Esophagus muscularis mucosa (tissue), 4 donors: ENCODE data around the gene AGPS. TPM values are rescaled to one million over a fixed set of nuclear protein-coding genes. Genes with fewer than 3 reads are reported as not detected.

Experiments
- DNase-seq: peaks from one replicate; pipeline ENCODE4 v3.0.0-alpha.2; 2017; ENCODE audit errors: extremely low spot score
- H3K27ac ChIP-seq, 4 donors: fragments of 200-600 bp; sonication (generic); replicated peaks in 1 of 4; 1 replicate in 3 of 4; 2 replicates in 1 of 4; pipeline ENCODE4 v1.5.1; 2016 to 2019; ENCODE audit warnings: mild to moderate bottlenecking in 1 of 4
- H3K27me3 ChIP-seq, 4 donors: fragments of 200-600 bp; sonication (generic); one replicate each; pipeline versions ENCODE4 v1.5.1 to v1.6.0; 2016 to 2019
- H3K36me3 ChIP-seq, 4 donors: fragments of 200-600 bp; sonication (generic); one replicate each; pipeline ENCODE4 v1.5.1; 2016 to 2019
- H3K4me1 ChIP-seq, 4 donors: fragments of 200-600 bp; sonication (generic); one replicate each; pipeline ENCODE4 v1.5.1; 2016 to 2019
- H3K4me3 ChIP-seq, 4 donors: fragments of 200-600 bp; sonication (generic); 1 replicate in 2 of 4; 2 replicates in 2 of 4; pipeline ENCODE4 v1.5.1; 2016 to 2019; ENCODE audit warnings: mild to moderate bottlenecking in 4 of 4, moderate library complexity in 1 of 4
- H3K9me3 ChIP-seq, 4 donors: fragments of 200-600 bp; sonication (generic); 1 replicate in 3 of 4; 2 replicates in 1 of 4; pipeline ENCODE4 v1.5.1; 2016 to 2019
- CTCF ChIP-seq, 3 experiments: fragments of 200-600 bp in 2 of 3; fragments of 450-650 bp in 1 of 3; sonication (generic) in 2 of 3; IDR thresholded peaks; one replicate each; pipeline ENCODE4 v1.5.1; 2017 to 2019; ENCODE audit warnings: antibody characterized with exemption in 3 of 3, mild to moderate bottlenecking in 2 of 3, moderate library complexity in 1 of 3
- EP300 ChIP-seq: sonication (generic); formaldehyde crosslinking; IDR thresholded peaks from one replicate; pipeline ENCODE4 v1.6.1; 2017; ENCODE audit warnings: antibody characterized with exemption
- POLR2A ChIP-seq: fragments of 450-650 bp; IDR thresholded peaks from one replicate; pipeline ENCODE4 v1.6.1; 2017; ENCODE audit warnings: antibody characterized with exemption, moderate library complexity, mild to moderate bottlenecking, low read depth
- POLR2AphosphoS5 ChIP-seq, 2 donors: sonication (generic); formaldehyde crosslinking; IDR thresholded peaks; one replicate each; pipeline ENCODE4 v1.6.1; 2017; ENCODE audit warnings: antibody characterized with exemption in 2 of 2
- WGBS: methylation state at CpG from one replicate; pipeline ENCODE4 v1.1.5; 2018; 5-methylcytosine and 5-hydroxymethylcytosine counted together
- intact Hi-C: fragments of 100-400 bp; cut with DNase I; formaldehyde crosslinking; loops from one replicate; pipeline ENCODE4 v1.15.1; 2023
- small RNA-seq, 3 donors: library from RNA; depleted of rRNA; stranded (forward); fragments of <200 nt; gene quantifications; one replicate each; pipeline ENCODE3, GENCODE V24; 2016
- total RNA-seq, 4 donors: library from RNA; depleted of rRNA; stranded (reverse); fragments of >200 nt; gene quantifications; one replicate each; pipeline versions ENCODE4 v1.1.0 to v1.2.1, GENCODE V29; 2016

Gene AGPS
- total RNA-seq, 4 donors from 2014 or later = 26.3 to 46.1 (median 37.0) TPM

GRCh38 chr2:177588671-177589070 is 196.1 kb downstream of the AGPS start:
- WGBS = 61% methylated on average over 3 of the region's 3 CpGs
- Histone ChIP-seq H3K27me3 (no peaks in the 10 kb centered on the region), H3K36me3 (no peaks in the 10 kb centered on the region), H3K4me1 (no peaks in the 10 kb centered on the region), H3K4me3 (no peak overlapping the region), H3K9me3 (no peaks in the 10 kb centered on the region), H3K27ac (no peak overlapping the region)
- intact Hi-C loops = no loop called here
- no peak for DNase-seq
- no peak for TF ChIP-seq POLR2AphosphoS5 (IDR thresholded peaks at IDR 0.05)
- TF ChIP-seq EP300 = no peak
- no peak for TF ChIP-seq POLR2A
- no peak for TF ChIP-seq CTCF (IDR thresholded peaks at IDR 0.05)

- no peak for TF ChIP-seq POLR2AphosphoS5 (IDR thresholded peaks at IDR 0.05)
- no peak for TF ChIP-seq POLR2A
- no peak for TF ChIP-seq CTCF (IDR thresholded peaks at IDR 0.05)
- TF ChIP-seq EP300 = no peak
- H3K4me1 ChIP-seq = no peaks in the 10 kb centered on the region
- 75% methylated on average over 1 of the region's 1 CpG for WGBS
- no peaks in the 10 kb centered on the region for H3K27me3 ChIP-seq
- intact Hi-C loops = no loop called here
- no peaks in the 10 kb centered on the region for H3K9me3 ChIP-seq
- DNase-seq = no peak
- no peaks in the 10 kb centered on the region for H3K36me3 ChIP-seq
- H3K27ac ChIP-seq = no peak overlapping the region
- no peak overlapping the region for H3K4me3 ChIP-seq
Measured at GRCh38 chr2:177589186-177589585, 196.6 kb downstream of the AGPS start.

GRCh38 chr2:177592397-177592796 is 199.8 kb downstream of the AGPS start:
- 100% methylated on average over 2 of the region's 2 CpGs for WGBS
- no peak overlapping the region for H3K27ac ChIP-seq
- H3K4me1 ChIP-seq = peaks cover 0 to under 1% (median 0%) of the 10 kb centered on the region in 4 donors
- intact Hi-C loops = no loop called here
- no peak overlapping the region for H3K4me3 ChIP-seq
- no peak for DNase-seq
- no peaks in the 10 kb centered on the region for H3K9me3 ChIP-seq
- no peaks in the 10 kb centered on the region for H3K36me3 ChIP-seq
- no peaks in the 10 kb centered on the region for H3K27me3 ChIP-seq
- TF ChIP-seq POLR2A = no peak
- TF ChIP-seq CTCF (IDR thresholded peaks at IDR 0.05) = no peak
- no peak for TF ChIP-seq EP300
- TF ChIP-seq POLR2AphosphoS5 (IDR thresholded peaks at IDR 0.05) = no peak

GRCh38 chr2:177592945-177593344 is 200.4 kb downstream of the AGPS start:
- DNase-seq = no peak
- Histone ChIP-seq H3K4me1 (peaks cover 4 to 6% (median 5%) of the 10 kb centered on the region in 4 donors), H3K36me3 (no peaks in the 10 kb centered on the region), H3K27me3 (no peaks in the 10 kb centered on the region), H3K9me3 (no peaks in the 10 kb centered on the region), H3K27ac (no peak overlapping the region), H3K4me3 (no peak overlapping the region)
- intact Hi-C loops = no loop called here
- TF ChIP-seq CTCF (IDR thresholded peaks at IDR 0.05) (no peak), EP300 (no peak), POLR2AphosphoS5 (IDR thresholded peaks at IDR 0.05) (no peak), POLR2A (no peak)

GRCh38 chr2:177593402-177593801 is 200.8 kb downstream of the AGPS start:
- Histone ChIP-seq H3K4me3 (no peak overlapping the region), H3K27ac (no peak overlapping the region), H3K27me3 (no peaks in the 10 kb centered on the region), H3K4me1 (peaks cover 9 to 10% (median 9%) of the 10 kb centered on the region in 4 donors), H3K36me3 (no peaks in the 10 kb centered on the region), H3K9me3 (no peaks in the 10 kb centered on the region)
- intact Hi-C loops = no loop called here
- TF ChIP-seq POLR2AphosphoS5 (IDR thresholded peaks at IDR 0.05) (no peak), POLR2A (no peak), EP300 (no peak)
- 93% methylated on average over 3 of the region's 3 CpGs for WGBS
- DNase-seq = no peak

Small RNAs within 50 kb of the gene (small RNA-seq; reads per million reads assigned to genes)
- 0 reads per million in 3 donors for gene RF01210

Other genes starting within 250 kb of the AGPS start
- gene HNRNPA3, start 180.0 kb upstream of the AGPS start, total RNA-seq = 10 to 100 TPM; 59.2 to 72.3 (median 64.3) TPM
- 100 to 1,000 TPM in 1 of 4 donors, 10 to 100 TPM in 3; 62.0 to 115 (median 72.3) TPM for gene NFE2L2, start 128.0 kb upstream of the AGPS start, total RNA-seq